Vagina (tissue), 2 donors: ENCODE data around the gene PCDHGA1.
"Not testable (repeated sequence)": the region's sequence is repeated elsewhere in the genome, so short reads cannot be mapped to it uniquely, and the experiment has no call there.

Experiments
- POLR2A ChIP-seq, 2 donors: fragments of 450-650 bp; IDR thresholded peaks; one replicate each; pipeline ENCODE4 v1.6.1; 2017; ENCODE audit warnings: antibody characterized with exemption in 2 of 2, mild to moderate bottlenecking in 2 of 2, moderate library complexity in 2 of 2
- TF ChIP-seq, protein P1 (sequence below), 3 experiments: fragments of 450-650 bp in 2 of 3; fragments of 200-600 bp in 1 of 3; sonication (generic) in 1 of 3; IDR thresholded peaks; one replicate each; pipeline ENCODE4 v1.5.1; 2017 to 2019; ENCODE audit warnings: antibody characterized with exemption in 3 of 3, mild to moderate bottlenecking in 2 of 3, moderate library complexity in 2 of 3

DNA sequence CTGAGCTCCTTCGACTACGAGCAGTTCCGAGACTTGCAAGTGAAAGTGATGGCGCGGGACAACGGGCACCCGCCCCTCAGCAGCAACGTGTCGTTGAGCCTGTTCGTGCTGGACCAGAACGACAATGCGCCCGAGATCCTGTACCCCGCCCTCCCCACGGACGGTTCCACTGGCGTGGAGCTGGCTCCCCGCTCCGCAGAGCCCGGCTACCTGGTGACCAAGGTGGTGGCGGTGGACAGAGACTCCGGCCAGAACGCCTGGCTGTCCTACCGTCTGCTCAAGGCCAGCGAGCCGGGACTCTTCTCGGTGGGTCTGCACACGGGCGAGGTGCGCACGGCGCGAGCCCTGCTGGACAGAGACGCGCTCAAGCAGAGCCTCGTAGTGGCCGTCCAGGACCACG lies 102.0 kb downstream of the PCDHGA1 start:
- TF ChIP-seq, protein P1, sequence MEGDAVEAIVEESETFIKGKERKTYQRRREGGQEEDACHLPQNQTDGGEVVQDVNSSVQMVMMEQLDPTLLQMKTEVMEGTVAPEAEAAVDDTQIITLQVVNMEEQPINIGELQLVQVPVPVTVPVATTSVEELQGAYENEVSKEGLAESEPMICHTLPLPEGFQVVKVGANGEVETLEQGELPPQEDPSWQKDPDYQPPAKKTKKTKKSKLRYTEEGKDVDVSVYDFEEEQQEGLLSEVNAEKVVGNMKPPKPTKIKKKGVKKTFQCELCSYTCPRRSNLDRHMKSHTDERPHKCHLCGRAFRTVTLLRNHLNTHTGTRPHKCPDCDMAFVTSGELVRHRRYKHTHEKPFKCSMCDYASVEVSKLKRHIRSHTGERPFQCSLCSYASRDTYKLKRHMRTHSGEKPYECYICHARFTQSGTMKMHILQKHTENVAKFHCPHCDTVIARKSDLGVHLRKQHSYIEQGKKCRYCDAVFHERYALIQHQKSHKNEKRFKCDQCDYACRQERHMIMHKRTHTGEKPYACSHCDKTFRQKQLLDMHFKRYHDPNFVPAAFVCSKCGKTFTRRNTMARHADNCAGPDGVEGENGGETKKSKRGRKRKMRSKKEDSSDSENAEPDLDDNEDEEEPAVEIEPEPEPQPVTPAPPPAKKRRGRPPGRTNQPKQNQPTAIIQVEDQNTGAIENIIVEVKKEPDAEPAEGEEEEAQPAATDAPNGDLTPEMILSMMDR (IDR thresholded peaks at IDR 0.05) = not testable (repeated sequence)
- not testable (repeated sequence) for TF ChIP-seq POLR2A (IDR thresholded peaks at IDR 0.05)
